ENCODE measurements around the gene MSH5.

MSH5 gene

DNA sequence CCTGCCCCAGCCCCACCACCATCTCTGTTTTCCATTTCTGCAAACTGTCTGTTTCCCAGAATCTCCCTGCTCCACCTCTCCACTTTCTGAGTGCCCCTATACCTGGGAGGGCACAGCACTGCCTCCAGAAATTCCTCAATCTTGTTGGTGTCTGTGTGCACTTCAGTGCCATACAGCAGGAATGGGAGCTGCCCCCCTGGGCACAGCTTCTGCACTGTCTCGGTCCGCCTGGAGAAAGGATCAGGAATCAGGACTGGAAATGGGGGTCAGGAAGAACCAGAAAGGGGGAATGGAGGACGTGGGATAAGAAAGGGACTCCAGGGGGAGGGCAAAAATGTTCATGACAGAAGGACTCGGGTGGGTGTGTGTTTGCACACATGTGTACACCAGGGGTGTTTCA is 6.1 kb upstream of the MSH5 start:
- DNase-seq (ENCODE audit: low spot score in 2 of 2) (no peak), ATAC-seq (no peak)
- peak overlapping the region; percentile 84 for H3K4me3 Mint-ChIP-seq
- no peaks in the 10 kb centered on the region for H3K9me3 Mint-ChIP-seq
- H3K4me1 Mint-ChIP-seq: peaks cover 67% of the 10 kb centered on the region
- peak overlapping the region; percentile 92 for H3K27ac Mint-ChIP-seq
- H3K36me3 Mint-ChIP-seq: peaks cover 77% of the 10 kb centered on the region

DNA sequence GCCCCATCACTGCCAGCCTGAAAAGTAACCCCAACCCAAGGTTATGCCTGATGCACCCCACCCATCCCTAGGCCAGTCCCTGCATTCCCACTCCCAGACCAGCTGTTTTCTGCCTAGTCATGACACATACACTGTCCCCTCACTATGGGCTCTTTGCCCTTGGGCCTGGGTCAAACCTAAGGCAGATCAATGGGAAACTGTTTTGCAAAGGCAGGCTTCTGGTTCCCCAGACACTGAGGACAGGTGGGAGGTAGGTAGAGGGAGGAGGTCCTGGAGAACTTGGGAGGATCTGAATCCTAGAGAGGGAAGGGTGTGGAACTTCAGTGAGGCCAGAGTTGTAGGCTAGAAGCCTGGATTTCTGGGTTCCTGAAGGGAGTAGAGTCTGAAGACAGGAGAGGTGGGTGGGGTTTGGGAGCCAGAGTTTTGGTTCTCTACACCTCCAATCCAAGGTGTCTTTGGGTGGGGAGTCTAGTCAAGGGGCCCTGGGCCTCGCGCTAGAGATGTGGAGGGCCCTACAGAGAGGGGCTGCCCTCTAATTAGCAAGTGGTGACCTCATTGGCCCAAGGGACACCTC is 5.5 kb upstream of the MSH5 start:
- DNase-seq (ENCODE audit: low spot score in 2 of 2): no peak
- H3K36me3 Mint-ChIP-seq: peaks cover 72% of the 10 kb centered on the region
- no peak for ATAC-seq
- H3K27ac Mint-ChIP-seq: peak overlapping the region; percentile 92
- H3K4me1 Mint-ChIP-seq: peaks cover 67% of the 10 kb centered on the region
- peak overlapping the region; percentile 84 for H3K4me3 Mint-ChIP-seq
- no peaks in the 10 kb centered on the region for H3K9me3 Mint-ChIP-seq

DNA sequence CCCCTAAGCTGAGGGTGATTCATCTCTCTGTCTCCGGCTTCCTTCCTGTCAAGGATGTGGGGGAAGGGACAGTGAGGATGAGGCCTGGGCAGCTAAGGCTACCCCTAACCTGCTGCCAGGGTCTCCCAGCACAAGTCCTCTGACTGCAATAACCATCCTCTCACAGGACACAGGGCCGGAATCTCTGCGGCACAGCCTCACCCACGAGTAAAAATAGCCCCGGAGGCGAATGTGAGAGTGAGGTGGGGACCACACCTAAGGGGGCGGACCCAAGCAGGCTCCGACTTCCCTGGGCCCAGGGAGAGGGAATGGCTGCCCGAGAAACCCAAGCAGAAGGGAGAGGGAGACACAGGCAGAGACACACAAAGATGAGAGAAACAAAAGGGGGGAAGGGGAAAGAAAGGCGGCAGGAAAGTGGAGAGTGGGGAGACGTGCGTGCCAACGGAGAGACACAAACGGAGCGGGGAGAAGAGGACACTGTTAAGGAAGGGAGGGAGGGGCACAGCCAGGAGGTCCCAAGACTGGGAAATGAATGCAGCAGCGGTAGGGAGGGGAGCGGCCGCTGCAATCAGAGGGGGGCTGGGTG is 4.9 kb upstream of the MSH5 start:
- H3K27ac Mint-ChIP-seq: peak overlapping the region; percentile 92
- DNase-seq (ENCODE audit: low spot score in 2 of 2) (peak; percentile 48 to 80), ATAC-seq (peak; percentile 66)
- H3K4me1 Mint-ChIP-seq: peaks cover 67% of the 10 kb centered on the region
- H3K36me3 Mint-ChIP-seq: peaks cover 72% of the 10 kb centered on the region
- H3K4me3 Mint-ChIP-seq: peak overlapping the region; percentile 84
- no peaks in the 10 kb centered on the region for H3K9me3 Mint-ChIP-seq

DNA sequence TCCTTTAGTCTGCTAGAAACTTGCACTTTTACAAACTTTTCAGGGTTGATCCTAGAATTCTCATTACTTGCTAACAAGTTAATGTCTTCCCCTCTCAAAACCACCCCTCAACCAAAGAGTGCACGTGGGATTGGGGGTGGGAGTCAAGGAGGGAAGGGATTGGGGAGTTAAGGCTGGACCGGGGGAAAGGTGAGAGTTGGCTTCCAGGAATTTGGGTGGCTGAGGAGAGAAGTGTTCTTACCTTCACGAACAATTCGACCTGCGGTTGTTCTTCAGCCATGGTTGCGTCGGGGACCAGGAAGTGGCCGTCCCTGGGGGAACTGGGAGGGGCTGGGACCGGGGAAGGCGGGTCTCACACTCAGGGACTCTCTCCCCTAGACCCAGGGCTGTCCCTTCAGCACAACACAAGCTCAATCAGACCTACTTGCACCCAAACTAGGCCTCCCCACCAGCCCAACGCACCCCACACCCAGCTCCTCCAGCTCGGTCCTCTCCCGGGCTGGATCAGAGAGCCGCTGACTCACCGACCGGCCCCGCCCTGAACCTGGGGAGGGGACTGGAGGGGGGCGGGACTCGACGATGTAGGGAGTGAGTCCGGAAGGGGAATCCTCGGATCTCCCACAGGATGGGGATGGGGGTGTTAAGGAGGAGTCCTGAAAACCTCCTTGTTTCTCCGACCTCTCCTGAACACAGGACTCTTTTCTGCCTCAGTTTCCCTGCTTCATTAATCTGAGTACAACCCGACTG is 3.6 kb upstream of the MSH5 start, which contains the start of gene CLIC1:
CLIC1 (minus strand) TSS at position 510 of the 747 bp plus-strand sequence; CDS start at position 280, 230 bp downstream.
- Mint-ChIP-seq H3K36me3 (peaks cover 72% of the 10 kb centered on the region), H3K4me3 (peak within 1 kb of the TSS; percentile 84), H3K9me3 (no peaks in the 10 kb centered on the region), H3K4me1 (peaks cover 64% of the 10 kb centered on the region), H3K27ac (peak within 1 kb of the TSS; percentile 92)
- peak; percentile 55 for ATAC-seq
- peak; percentile 63 to 88 for DNase-seq (ENCODE audit: low spot score in 2 of 2)

DNA sequence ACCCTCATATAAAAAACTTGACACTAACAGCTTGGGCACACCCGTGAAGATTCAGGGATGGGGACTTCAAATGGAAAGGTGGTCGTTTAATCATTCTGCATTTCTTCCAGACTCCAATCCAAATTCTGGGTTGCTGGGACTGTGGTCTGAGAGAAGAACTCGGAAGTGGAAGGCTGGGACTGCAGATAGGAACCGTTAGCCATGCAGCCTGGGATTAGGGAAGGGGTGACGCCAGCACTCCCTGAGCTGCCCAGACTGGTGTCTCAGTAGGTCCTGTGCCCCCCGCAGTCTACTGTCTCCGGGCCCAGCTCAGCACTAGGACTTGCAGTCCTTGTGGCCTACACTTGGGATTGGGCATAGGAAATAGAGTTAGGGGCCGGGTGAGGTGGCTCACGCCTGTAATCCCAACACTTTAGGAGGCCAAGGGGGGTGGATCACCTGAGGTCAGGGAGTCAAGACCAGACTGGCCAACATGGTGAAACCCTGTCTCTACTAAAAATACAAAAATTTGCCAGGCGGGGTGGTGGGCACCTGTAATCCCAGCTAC is 3.0 kb upstream of the MSH5 start:
- peak overlapping the region; percentile 84 for H3K4me3 Mint-ChIP-seq
- H3K36me3 Mint-ChIP-seq: peaks cover 72% of the 10 kb centered on the region
- H3K27ac Mint-ChIP-seq: peak overlapping the region; percentile 92
- peaks cover 70% of the 10 kb centered on the region for H3K4me1 Mint-ChIP-seq
- no peak for ATAC-seq
- no peaks in the 10 kb centered on the region for H3K9me3 Mint-ChIP-seq
- no peak for DNase-seq (ENCODE audit: low spot score in 2 of 2)

DNA sequence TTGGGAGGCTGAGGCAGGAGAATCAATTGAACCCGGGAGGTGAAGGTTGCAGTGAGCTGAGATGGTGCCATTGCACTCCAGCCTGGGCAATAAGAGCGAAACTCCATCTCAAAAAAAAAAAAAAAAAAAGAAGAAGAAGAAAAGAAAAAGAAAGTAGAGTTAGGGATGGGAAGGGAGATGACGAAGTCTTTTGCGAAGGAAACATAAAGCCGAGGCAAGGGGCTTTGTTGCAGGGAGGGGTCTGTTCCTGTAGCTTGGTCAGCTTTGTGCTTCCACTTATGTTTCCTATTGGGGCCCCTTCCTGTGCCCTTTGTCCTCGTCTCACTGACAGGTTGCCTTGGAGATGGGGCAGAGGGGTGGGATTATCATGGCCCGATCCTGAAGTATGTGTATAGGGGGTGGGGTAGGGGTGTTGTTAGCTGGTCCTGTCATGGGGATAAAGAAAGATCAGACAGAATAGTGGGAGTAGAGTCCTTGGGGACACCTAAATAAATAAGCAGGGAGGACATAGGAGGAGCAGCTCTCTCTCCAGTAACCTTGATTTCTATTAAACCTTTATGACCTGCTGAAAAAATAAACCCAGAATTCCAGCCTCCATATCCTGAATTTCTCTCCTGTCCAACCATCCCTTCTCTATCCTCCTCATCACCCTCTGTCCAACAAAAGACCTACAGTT is 2.4 kb upstream of the MSH5 start:
- Mint-ChIP-seq H3K4me3 (peak overlapping the region; percentile 84), H3K9me3 (no peaks in the 10 kb centered on the region), H3K36me3 (peaks cover 72% of the 10 kb centered on the region), H3K27ac (peak overlapping the region; percentile 92), H3K4me1 (peaks cover 71% of the 10 kb centered on the region)
- no peak for DNase-seq (ENCODE audit: low spot score in 2 of 2)
- no peak for ATAC-seq

DNA sequence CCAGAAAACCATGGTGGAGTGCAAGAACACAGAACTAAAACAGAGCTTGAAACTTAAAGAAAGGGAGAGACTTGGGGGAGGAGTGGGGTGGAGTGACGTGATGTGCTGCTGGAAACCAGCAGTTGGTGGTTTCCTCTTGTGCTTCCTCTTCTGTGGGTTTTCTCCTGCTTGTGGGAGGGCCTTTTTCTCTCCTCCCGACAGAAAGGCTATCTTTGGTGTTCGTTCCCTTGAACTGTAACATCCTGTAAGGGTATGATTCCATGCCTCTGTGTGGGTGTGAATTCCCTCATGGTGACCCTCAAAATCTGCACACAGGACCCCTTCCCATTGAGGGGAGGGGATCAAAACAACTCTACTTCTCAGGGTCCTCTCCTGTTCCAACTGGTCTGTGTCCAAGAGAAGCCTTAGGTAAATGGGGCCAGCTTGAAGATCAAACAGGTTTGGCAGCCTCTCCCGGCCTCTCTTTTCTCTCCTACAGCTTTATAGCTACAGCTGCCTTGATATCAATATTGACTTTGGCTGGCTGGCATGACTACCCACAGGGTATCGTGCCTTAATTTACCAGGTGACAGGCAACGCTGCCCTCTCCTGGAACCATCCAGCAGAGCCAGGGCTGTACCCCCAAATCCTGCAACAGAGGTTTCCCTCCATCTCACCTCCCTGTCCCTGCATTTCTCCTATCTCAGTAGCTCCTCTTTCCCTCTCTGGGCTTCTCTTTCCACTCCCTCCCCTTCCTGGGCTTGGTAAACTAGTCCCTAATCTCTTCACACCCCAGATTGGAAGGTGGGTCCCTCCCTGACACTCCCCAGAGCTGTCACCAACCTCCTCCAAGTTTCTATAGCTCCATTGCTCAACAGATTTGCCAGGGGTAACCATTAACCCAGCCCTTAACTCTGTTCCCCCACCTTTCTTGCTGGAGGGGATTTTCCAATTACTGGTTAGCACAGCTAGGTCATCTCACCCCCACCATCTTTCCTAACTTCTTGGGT is 1.5 kb upstream of the MSH5 start:
- H3K4me1 Mint-ChIP-seq: peaks cover 67% of the 10 kb centered on the region
- DNase-seq (ENCODE audit: low spot score in 2 of 2) (peak; percentile 20 to 75), ATAC-seq (no peak)
- H3K36me3 Mint-ChIP-seq: peaks cover 72% of the 10 kb centered on the region
- peak overlapping the region; percentile 84 for H3K4me3 Mint-ChIP-seq
- H3K9me3 Mint-ChIP-seq: no peaks in the 10 kb centered on the region
- H3K27ac Mint-ChIP-seq: peak overlapping the region; percentile 92

DNA sequence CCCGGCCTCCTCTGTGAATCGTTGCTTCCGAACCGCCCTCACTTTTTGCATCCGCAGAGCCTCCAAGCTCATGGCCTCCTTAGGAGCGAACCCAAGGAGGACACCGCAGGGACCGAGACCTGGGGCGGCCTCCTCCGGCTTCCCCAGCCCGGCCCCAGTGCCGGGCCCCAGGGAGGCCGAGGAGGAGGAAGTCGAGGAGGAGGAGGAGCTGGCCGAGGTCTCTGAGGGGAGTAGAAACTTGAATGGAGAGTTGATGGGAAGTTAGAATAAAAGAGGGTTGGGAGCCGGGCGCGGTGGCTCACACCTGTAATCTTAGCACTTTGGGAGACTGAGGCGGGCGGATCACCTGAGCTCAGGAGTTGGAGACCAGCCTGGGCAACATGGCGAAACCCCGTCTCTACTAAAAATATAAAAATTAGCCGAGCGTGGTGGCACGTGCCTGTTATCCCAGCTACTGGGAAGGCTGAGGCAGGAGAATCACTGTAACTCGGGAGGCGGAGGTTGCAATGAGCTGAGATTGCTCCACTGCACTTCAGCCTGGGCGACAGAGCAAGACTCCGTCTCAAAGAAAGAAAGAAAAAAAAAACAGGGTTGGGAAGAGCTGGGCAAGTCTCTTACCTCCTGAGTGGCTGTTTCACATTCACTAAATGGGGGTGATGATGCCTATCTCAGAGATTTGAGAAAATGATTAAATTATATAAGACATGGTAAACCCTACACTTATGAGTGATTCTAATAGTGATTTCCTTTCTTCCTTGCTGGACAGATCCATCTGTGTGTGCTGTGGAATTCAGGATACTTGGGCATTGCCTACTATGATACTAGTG is 805 bp downstream of the MSH5 start:
- ATAC-seq (no peak), DNase-seq (ENCODE audit: low spot score in 2 of 2) (no peak)
- Mint-ChIP-seq H3K27ac (peak overlapping the region; percentile 92), H3K9me3 (no peaks in the 10 kb centered on the region), H3K4me1 (peaks cover 52% of the 10 kb centered on the region), H3K36me3 (peaks cover 71% of the 10 kb centered on the region), H3K4me3 (peak overlapping the region; percentile 84)

DNA sequence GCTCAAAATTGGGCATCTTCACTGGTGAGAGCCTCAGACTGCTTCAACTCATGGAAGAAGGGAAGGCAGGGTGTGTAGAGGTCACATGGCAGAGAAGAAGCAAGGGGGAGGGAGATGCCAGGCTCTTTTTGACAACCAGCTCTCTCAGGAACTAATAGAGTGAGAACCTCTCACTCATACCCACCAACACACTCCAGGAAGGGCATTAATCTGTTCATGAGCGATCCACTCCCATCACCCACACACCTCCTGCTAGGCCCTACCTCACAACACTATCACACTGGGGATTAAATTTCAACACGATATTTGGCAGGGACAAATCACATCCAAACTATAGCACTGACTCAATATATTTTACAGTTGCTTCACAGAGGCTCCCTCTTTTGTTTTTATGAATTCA is 2.0 kb downstream of the MSH5 start:
- DNase-seq (ENCODE audit: low spot score in 2 of 2): no peak
- Mint-ChIP-seq H3K4me3 (peak overlapping the region; percentile 84), H3K27ac (peak overlapping the region; percentile 68), H3K36me3 (peaks cover 74% of the 10 kb centered on the region), H3K4me1 (peaks cover 46% of the 10 kb centered on the region), H3K9me3 (no peaks in the 10 kb centered on the region)
- ATAC-seq: no peak

DNA sequence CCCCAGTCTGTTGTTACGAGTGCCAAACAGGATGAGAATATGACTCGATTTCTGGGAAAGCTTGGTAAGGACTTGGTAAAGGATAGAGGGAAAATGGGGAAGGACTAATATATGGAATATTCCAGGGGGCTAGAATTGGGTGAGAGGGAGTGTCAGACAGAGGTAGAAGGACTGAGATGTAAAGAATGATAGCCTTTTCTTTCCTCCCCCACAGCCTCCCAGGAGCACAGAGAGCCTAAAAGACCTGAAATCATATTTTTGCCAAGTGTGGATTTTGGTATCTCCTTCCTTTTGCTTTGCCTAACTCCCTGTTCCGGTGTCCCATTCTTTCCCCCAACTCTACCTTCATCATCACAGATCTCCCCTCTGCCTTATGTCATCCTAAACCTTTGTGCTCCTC is 3.1 kb downstream of the MSH5 start:
- peaks cover 36% of the 10 kb centered on the region for H3K4me1 Mint-ChIP-seq
- H3K36me3 Mint-ChIP-seq: peaks cover 84% of the 10 kb centered on the region
- no peak overlapping the region for H3K27ac Mint-ChIP-seq
- no peaks in the 10 kb centered on the region for H3K9me3 Mint-ChIP-seq
- no peak overlapping the region for H3K4me3 Mint-ChIP-seq
- ATAC-seq (no peak), DNase-seq (ENCODE audit: low spot score in 2 of 2) (no peak)

DNA sequence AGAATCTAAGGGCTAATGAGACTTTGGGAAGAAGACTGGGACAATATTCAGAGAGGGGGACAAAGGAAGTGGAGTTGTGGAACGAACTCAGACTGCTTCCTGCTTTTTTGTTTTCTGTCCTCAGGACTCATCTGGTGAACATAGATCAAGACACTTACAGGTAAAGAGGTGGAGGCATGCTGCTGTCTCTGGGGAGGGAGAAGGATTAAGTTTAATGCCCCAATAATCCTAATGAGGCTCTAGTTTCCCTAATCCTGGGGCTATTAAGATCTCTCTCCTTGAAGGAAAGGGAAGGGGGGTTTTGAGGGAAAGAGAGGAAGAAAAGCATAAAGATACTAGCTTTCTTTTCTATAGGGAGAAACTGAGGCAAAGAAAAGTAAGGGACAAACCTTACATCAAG is 4.6 kb downstream of the MSH5 start:
- ATAC-seq (no peak), DNase-seq (ENCODE audit: low spot score in 2 of 2) (no peak)
- H3K27ac Mint-ChIP-seq: no peak overlapping the region
- no peaks in the 10 kb centered on the region for H3K9me3 Mint-ChIP-seq
- H3K36me3 Mint-ChIP-seq: peaks cover 92% of the 10 kb centered on the region
- peaks cover 20% of the 10 kb centered on the region for H3K4me1 Mint-ChIP-seq
- no peak overlapping the region for H3K4me3 Mint-ChIP-seq

DNA sequence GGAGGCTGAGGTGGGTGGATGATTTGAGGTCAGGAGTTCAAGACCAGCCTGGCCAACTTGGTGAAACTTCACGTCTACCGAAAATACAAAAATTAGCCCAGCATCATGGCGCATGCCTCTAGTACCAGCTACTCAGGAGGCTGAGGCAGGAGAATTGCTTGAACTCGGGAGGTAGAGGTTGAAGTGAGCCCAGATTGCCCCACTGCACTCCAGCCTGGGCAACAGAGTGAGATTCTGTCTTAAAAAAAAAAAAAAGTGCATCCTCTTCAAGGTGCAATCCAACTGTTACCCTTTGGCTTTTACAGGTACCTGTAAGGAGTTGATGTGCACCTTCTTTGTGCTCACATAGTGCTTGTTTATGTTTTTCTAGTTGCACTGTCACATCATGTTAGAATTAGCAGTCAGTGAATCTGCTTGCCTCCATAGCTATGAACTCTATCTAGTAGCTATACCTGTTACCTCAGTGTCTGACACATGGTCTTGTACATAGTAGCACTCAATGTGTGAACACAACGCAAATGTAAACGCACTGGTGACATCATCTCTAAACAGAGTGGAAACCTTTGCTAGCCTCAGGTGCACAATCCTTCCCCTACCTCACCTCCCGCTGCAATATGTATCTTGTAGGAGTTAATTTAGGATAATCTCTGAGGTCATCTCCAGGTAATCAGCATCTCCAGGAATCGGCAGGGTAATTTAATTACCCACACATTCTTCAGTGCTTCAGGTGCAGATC is 9.7 kb downstream of the MSH5 start:
- no peaks in the 10 kb centered on the region for H3K4me1 Mint-ChIP-seq
- H3K27ac Mint-ChIP-seq: no peak overlapping the region
- peaks cover 50% of the 10 kb centered on the region for H3K36me3 Mint-ChIP-seq
- no peak for ATAC-seq
- no peaks in the 10 kb centered on the region for H3K9me3 Mint-ChIP-seq
- no peak for DNase-seq (ENCODE audit: low spot score in 2 of 2)
- H3K4me3 Mint-ChIP-seq: no peak overlapping the region

DNA sequence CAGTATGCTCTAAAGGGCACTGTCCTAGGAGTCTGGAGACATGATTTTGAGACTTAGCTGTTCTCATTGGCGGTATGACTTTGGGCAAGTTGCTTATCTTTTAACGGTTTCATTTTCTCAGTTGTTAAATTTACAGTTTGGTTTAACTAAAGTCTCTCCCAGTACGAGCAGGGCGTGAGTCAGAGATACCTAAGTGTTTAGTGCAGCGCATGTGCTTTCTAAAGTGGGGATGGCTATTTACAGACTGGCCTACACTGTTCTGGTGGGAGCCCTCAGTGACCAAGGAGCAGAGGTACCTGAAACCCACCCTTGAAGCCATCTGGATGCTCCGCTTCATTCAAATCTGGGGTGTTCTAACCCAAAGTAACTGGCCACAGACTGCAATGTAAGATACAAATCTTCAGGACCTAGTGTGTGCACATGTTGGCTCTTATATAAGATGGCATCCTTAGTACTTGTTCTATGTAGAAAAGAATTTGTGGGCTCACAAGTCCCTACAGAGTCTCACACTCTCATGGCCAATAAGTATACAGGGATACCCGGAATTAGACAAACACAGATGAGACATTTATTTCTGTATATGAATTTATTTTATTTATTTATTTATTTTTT is 10.7 kb downstream of the MSH5 start:
- Mint-ChIP-seq H3K36me3 (peaks cover 40% of the 10 kb centered on the region), H3K4me1 (no peaks in the 10 kb centered on the region), H3K4me3 (no peak overlapping the region), H3K9me3 (no peaks in the 10 kb centered on the region), H3K27ac (no peak overlapping the region)
- ATAC-seq (no peak), DNase-seq (ENCODE audit: low spot score in 2 of 2) (no peak)

All from stimulated activated effector memory CD8-positive, alpha-beta T cell treated with anti-CD3 and anti-CD28 coated beads, Interleukin-12 subunit alpha, Interleukin-12 subunit beta, amount 100 ng/mL, for 72 hours (primary cell).